Body of pancreas (tissue), 4 donors: Measurements from ENCODE around the gene ST3GAL3.

Experiments used
- CTCF ChIP-seq, 7 experiments: fragments of 450-650 bp in 4 of 7; fragments of 200-600 bp in 3 of 7; sonication (generic) in 3 of 7; IDR thresholded peaks; one replicate each; pipeline ENCODE4 v1.5.1; 2016 to 2019; ENCODE audit warnings: antibody characterized with exemption in 7 of 7
- POLR2A ChIP-seq, 3 donors: fragments of 450-650 bp; IDR thresholded peaks; one replicate each; pipeline ENCODE4 v1.6.1; 2016; ENCODE audit warnings: antibody characterized with exemption in 3 of 3, mild to moderate bottlenecking in 2 of 3

GRCh38 chr1:43970502-43970901 lies 263.2 kb downstream of the ST3GAL3 start:
- TF ChIP-seq POLR2A (IDR thresholded peaks at IDR 0.05) (no peak), CTCF (IDR thresholded peaks at IDR 0.05) (no peak)
